NCI-H2107 (cell line): ENCODE measurements around the gene LHX2.

Experiments used
- DNase-seq: peaks from one replicate; lab custom pipeline; 2025; lab: John Stamatoyannopoulos, UW

Gene LHX2

GRCh38 chr9:123999661-124000060 lies 11.9 kb upstream of the LHX2 start:
- no peak for DNase-seq

- DNase-seq: no peak
Measured at GRCh38 chr9:124000161-124000783, 11.3 kb upstream of the LHX2 start.

GRCh38 chr9:124000784-124001457 lies 10.6 kb upstream of the LHX2 start:
- DNase-seq: no peak

GRCh38 chr9:124001458-124001799 lies 10.1 kb upstream of the LHX2 start:
- no peak for DNase-seq

GRCh38 chr9:124001866-124002525 lies 9.6 kb upstream of the LHX2 start:
- no peak for DNase-seq

- no peak for DNase-seq
Measured at GRCh38 chr9:124003636-124004349, 7.8 kb upstream of the LHX2 start.

- DNase-seq: no peak
Measured at GRCh38 chr9:124004593-124004992, 7.0 kb upstream of the LHX2 start.

GRCh38 chr9:124005029-124005771 lies 6.4 kb upstream of the LHX2 start:
- DNase-seq: no peak

GRCh38 chr9:124006448-124007361 lies 4.9 kb upstream of the LHX2 start:
- DNase-seq: no peak

GRCh38 chr9:124007565-124008302 lies 3.8 kb upstream of the LHX2 start:
- no peak for DNase-seq

GRCh38 chr9:124008303-124008693 lies 3.3 kb upstream of the LHX2 start:
- no peak for DNase-seq

- no peak for DNase-seq
Measured at GRCh38 chr9:124008694-124009530, 2.7 kb upstream of the LHX2 start.

GRCh38 chr9:124009531-124010217 lies 1.9 kb upstream of the LHX2 start:
- DNase-seq: no peak

GRCh38 chr9:124010303-124010664 lies 1.3 kb upstream of the LHX2 start:
- no peak for DNase-seq

GRCh38 chr9:124010665-124011321 lies 775 bp upstream of the LHX2 start:
- DNase-seq: no peak

- no peak for DNase-seq
Measured at GRCh38 chr9:124012368-124013301, 1.1 kb downstream of the LHX2 start.
